HG03521 (cell line): ENCODE measurements around the gene APOH.
"Not testable (repeated sequence)": the region's sequence is repeated elsewhere in the genome, so short reads cannot be mapped to it uniquely, and the experiment has no call there.

Experiments used
- ATAC-seq: cut with Tn5 transposase; IDR thresholded peaks from one replicate; pipeline ENCODE4 v1.9.1; 2021; ENCODE audit warnings: mild to moderate bottlenecking, moderate library complexity; ENCODE audit not compliant: unreplicated experiment

Gene APOH, protein sequence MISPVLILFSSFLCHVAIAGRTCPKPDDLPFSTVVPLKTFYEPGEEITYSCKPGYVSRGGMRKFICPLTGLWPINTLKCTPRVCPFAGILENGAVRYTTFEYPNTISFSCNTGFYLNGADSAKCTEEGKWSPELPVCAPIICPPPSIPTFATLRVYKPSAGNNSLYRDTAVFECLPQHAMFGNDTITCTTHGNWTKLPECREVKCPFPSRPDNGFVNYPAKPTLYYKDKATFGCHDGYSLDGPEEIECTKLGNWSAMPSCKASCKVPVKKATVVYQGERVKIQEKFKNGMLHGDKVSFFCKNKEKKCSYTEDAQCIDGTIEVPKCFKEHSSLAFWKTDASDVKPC

DNA sequence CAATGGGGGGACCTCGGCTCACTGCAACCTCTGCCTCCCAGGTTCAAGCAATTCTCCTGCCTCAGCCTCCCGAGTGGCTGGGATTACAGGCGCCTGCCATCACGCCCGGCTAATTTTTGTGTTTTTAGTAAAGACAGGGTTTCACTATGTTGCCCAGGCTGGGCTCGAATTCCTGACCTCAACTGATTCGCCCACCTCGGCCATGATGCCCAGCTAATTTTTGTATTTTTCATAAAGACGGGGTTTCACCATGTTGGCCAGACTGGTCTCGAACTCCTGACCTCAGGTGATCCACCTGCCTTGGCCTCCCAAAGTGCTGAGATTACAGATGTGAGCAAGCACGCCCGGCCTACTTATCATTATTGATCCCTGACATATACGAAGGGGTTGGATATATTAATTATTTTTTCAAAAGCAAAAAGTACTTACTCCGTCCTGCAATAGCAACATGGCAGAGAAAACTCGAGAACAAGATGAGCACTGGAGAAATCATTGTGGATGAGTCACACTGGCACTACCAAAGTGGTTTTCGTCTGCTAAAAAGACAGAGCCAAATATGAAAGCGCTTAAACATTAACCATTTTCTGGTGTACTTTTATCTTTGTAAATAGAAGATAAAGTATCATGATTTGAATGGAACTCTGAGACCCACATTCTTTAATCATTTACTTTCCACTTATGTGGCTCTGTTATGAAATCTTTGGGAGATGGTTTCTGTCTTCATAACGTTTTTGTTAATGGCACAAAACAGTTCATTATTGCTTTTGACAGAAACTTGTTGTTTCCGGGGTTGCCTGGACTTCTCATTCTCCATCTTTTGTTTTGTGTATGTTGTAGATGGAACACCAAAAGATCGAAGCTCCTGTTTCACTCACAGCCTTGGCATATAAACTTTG, at the start of gene APOH:
Gene APOH (minus strand): TSS at position 529 of the 896 bp plus-strand sequence. CDS start 36 bp downstream, at position 493.
- ATAC-seq = no peak

DNA sequence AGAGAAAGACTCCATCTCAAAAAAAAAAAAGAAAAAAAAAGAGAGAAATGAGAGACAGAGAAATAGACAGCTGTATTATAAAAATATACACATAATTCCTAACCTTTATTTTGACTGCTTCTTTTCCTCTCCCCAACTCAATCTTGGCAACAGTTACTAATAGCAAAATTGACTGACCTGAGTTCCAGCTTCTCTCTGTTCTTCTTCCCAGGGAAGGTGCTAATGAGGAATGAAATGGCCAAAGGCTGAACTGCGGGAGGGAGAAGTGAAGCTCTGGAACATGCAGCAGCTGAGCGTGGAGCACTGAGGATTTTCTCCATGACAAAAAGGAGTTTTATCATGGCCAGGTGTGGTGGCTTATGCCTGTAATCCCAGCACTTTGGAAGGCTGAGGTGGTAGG, 48.0 kb upstream of the APOH start:
- no peak for ATAC-seq

DNA sequence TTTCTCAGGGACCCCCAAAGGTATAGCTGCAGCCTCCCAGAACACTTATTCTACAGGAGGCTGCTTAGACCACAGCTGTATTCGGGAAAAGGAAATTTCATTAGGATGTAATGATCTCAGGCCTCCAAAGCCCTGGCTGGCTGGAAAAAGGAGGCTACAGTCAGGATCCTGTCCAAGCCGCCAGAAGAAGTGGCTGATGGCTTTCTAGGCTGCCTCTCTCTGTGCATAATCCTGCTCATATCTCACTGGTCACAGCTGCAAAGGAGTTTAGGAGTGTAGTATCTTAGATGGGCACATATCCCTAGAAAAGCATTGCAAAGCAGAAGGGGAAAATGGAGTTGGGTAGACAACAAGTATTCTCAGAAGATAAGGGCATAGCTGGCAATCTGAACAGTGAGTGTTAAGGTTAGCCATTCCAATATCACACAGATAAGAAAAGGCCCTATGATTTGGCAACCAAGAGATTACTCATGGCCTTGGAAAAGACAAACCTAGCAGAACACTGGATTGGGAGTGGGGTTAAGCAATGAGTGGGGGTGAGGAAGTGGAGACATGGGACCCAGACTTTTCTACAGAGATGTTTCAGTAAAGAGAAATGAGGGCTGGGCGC, 47.2 kb upstream of the APOH start:
- ATAC-seq = no peak

DNA sequence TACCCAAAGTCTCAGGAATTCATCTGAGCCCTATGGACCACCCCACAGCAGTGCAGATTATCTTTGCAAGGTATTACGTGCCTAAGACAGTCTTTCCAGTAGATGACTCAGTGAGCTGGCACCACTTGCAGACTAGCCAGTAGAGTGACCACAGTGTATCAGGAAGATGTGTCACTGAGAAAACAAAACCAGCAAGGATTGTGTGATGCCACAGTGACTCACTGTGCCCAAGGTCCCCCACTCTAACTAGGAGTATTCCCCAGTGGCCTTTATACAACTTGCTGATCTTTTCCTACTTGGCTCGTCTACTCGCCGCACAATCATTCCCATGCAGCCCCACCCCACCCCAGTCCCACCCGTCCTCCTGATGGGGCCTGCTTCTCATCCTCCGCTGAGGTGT, 46.4 kb upstream of the APOH start:
- ATAC-seq = no peak

DNA sequence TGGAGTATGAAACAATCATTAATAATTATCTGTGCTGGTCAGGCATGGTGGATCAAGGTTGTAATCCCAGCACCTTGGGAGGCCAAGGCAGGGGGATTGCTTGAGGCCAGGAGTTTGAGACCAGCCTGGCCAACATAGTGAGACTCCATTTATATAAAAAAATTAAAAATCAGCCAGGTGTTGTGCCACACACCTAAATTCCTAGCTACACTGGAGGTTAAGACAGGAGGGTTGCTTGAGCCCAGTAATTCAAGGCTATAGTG, 44.3 kb upstream of the APOH start:
- ATAC-seq = no peak

DNA sequence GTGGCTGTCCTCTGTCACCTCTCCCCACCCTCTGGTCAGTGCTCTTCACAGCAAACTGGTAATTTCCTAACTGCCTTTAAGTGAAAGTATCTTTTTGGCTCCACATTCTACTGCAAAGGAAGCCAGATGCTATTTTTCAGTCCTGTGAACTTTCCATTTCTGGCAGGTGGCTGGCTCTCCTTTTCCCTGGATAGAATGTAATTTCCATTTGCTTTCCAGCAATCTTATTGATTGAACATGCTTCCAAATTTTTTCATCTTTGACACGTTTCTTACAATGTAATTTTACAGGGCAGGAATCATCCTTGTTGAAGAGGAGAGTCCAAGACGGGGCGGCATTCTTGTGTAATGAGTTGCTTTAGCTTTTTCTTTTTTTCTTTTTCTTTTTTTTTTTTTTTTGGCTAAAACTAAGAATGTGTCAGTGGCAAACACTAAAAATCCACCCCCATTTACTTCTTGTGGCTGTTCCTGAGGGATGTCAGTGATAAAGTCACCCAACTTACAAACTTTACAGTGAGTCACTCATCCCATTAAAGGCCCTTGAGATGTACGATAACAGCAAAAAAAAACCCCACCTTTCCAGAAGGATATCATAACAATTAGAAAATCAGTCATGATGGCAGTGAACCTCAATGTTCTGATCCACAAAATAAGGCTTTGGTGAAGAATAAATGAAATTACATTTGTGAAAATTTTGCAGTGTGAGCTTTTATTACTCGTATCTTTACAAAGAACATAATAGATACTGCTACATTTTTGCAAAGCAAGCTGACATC, 43.8 kb upstream of the APOH start:
- no peak for ATAC-seq

DNA sequence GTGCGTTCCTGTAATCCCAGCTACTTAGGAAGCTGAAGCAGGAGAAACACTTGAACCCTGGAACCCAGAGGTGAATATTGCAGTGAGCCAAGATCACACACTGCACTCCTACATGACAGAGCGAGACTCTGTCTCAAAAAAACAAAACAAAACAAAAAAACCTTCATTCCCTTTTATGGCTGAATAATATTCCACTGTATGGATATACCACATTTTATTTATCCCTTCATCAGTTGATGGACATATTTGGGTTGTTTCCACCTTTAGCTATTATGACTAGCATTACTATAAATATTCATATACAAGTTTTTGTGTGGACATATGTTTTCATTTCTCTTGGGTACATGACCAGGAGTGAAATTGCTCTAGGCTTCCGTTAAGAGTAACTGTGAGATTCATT, 42.3 kb upstream of the APOH start:
- no peak for ATAC-seq

DNA sequence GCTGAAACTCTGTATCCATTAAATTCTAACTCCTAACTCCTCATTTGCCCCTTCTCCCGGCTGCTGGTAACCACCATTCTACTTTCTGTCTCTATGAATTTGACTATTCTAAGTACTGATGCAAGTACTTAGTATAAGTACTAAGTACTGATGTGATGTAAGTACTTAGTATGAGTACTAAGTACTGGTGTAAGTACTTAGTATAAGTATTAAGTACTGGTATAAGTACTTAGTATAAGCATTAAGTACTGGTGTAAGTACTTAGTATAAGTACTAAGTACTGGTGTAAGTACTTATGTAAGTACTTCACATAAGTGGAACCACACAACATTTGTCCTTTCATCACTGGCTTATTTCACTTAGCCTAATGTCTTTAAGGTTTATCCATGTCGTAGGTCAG, 40.9 kb upstream of the APOH start:
- ATAC-seq = no peak

DNA sequence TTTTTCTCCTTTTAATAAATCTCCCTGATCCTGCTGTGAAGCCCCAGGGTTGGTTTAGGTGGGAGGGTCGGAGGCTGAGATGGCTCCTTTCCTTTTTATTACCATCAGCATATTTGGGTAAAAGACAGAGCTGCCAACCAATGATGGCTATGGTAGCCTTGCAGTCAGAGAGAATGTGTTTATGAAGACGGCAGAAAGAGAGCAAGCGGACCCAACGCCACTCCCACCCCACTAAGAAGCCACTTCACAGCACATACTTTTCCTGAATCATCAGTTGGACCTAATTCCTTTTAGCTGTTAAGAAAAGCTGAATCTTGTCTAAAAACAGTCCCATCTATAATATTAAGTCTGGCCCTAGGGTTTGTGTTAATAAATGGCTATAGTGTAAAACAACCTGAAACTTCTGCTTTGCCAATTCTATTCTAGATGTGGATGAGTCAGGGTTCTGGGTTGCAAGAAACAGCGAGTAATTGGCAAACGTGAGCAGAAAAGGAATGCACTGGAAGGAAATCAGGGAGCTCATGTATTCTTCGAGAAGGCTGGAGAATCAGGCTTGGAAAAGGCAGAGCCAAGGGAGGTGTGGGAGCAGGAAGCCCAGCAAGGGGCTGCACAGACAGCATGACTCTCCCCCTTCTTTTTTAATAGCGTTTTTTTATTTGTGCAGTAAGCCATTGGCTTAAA, 39.2 kb upstream of the APOH start:
- ATAC-seq = no peak

DNA sequence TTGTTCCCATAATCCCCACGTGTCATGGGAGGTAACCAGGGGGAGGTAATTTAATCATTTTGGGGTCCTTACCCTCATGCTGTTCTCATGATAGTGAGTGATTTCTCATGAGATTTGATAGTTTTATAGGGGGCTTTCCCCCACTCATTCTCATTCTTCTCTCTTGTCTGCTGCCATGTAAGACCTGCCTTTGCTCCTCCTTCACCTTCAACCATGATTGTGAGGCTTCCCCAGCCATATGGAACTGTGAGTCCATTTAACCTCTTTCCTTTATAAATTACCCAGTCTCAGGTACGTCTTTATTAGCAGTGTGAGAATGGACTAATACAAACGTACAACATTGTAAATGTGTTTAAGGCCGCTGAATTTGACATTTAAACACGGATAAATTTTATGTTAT, 35.5 kb upstream of the APOH start:
- no peak for ATAC-seq

DNA sequence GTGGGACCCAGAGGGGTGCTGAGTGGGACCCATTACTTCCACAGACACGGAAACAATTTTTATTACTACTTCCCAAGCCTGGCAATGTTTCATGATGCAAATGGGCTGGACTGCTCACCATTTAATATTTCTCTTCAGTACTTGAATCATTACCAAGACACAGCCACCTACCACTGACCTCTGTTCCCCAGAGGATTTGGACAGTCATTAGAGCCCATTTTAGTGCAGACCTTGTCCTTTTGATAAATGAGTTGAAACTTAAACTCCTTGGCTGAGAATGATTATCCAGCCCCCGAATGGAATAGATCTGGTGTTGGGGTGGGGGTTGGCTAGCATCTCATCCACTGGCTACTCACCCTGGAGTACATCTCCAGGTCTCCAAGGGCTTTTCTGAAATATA, 33.6 kb upstream of the APOH start:
- ATAC-seq = no peak

DNA sequence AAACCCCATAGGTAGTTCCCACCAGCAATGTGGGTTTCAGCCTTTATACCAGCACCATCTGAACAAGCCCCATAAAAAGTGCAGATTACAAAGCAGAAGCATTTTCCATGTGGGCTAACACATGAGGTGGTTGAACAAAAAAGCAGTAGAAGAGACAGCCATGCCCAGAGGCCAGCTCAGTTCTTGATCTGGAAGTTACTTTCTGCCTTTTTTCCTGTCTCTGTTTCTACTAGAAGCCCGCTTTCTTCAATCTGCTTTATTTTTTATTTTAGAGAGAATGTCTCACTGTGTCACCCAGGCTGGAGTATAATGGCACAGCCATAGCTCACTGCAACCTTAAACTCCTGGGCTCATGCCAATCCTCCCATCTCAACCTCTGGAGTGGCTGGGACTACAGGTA, 31.5 kb upstream of the APOH start:
- no peak for ATAC-seq

DNA sequence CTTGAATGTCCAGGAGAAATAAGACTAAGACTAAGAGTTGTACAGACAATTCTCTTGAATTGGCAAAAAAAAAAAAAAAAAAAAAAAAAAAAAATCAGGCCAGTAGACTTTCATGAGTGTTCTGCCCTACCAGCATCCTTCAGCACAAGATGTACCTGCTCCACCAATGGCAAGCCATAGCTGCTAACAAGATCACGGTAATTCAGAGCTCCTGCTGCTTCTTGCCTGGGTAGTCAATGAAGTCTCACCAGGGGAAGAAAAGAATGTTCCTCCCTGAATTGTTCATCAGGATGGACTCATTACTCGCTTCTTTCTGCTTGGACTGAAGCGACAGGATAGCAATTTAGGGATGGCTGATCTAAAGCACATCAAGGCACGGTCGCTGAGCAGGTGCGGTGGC, 31.1 kb upstream of the APOH start:
- ATAC-seq = no peak

DNA sequence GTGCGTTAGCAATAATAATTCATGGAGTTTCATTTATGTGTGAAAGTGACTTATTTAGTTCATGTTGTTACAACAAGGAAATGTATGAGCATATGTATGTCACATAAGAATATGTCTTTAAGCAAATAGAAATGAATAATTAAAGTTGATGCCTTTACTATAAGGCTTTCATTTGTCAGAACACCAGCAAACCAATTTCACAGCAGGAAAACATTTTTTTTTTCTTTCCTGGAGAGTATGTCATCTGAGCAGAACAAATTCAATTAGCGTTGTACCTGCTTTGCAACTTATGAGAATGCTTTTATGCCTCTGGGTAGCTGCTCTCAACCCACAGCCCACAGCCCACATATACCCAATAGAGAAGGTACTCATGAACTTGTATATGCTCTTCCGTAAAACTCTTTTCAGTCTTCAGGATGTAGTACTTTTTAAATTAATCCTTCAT, 26.3 kb upstream of the APOH start:
- ATAC-seq = no peak

DNA sequence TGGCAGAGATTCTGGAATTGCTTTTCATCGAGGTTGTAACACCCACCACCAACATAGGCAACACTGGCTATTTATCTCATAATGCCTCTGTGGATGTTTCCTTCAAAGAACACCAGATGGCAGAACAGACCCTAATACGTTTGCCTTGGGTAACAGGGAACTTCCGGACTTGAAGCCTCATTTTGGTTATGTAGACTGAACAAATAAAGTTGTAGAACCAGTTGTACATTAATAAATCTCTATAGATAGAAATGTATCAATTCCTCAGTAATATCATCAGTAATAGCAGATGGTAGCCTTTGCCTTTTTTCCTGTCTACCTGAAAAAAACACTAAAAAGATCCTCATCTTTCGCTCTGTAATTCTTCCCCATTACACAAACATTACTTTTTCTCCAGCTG, 25.9 kb upstream of the APOH start:
- ATAC-seq = no peak

DNA sequence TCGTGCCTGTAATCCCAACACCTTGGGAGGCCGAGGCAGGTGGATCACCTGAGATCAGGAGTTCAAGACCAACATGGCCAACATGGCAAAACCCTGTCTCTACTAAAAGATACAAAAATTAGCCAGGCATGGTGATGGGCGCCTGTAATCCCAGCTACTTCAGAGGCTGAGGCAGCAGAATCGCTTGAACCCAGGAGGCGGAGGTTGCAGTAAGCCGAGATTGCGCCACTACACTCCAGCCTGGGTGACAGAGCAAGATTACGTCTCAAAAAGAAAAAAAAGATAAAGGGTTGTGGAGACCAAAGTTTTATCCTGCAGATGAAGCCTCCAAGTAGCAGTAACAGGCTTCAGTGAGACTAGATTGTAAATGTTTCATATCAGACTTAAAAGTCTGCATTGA, 24.2 kb upstream of the APOH start:
- ATAC-seq = not testable (repeated sequence)

DNA sequence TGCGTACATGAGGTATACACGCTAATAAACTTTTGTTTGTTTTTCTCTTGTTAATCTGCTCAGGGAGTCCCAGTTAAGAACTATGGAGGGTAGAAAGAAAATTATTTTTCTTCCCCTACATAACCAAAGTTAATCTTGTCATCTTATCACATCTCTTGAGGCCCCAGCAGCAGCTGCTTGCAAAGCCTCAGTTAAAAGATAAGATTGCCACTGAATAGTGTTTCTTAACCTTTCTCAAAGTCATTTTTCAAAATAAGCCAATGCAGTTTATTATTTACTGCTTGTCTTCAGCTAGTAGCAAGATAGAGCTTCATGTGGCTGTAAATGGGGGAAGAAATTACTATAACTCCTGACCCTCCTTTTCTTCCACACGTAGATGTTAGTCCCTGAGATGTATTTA, 21.5 kb upstream of the APOH start:
- ATAC-seq = no peak

DNA sequence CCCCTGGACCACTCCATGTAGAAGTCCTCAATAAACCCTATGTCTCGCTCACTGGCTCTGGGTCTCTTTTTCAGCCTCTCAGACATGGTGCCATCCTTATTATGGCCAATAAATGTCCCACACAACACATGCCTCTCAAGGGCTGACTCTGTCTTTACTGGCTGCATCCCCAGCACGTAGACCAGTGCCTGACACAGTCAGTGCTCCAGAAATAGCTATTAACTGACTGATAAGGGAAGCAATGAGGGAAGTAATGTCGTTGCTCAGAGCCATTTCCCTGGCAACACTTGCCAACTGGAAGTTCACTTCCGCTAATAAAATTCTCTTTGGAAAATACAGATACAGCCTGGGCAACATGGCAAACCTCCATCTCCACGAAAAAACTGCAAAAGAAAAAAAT, 19.1 kb upstream of the APOH start:
- no peak for ATAC-seq

DNA sequence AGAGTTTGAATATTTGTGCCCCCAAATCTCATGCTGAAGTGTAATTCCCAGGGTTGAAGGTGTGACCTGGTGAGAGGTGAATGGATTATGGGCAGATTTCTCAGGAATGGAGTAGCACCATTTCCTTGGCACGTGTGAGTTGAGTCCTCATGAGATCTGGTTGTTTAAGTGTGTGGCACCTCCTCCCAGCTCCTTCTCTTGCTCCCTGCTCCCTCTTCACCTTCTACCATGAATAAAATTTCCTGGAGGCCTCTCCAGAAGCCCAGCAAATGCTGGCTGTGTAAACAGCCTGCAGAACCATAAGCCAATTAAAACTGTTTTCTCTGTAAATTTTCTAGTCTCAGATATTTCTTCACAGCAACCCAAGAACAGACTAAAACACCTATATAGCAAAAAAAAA, 12.6 kb upstream of the APOH start:
- ATAC-seq = no peak

DNA sequence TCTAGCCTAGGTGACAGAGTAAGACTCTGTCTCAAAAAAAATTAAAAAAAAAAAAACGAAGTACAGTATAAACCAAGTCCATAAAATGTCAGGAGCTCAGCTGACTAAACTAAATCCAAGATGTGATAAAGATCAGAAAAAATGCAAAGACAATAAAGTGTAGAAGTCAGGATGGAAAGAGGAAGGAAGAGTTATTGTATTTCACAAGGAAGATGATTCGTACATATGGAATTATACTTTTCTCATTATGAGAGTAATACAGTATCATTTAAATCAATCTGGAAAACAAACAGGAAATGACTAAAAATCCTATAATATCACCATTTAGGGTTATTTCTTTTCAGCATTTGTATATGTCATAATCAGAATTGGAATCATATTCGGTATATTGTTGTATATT, 11.4 kb upstream of the APOH start:
- no peak for ATAC-seq

DNA sequence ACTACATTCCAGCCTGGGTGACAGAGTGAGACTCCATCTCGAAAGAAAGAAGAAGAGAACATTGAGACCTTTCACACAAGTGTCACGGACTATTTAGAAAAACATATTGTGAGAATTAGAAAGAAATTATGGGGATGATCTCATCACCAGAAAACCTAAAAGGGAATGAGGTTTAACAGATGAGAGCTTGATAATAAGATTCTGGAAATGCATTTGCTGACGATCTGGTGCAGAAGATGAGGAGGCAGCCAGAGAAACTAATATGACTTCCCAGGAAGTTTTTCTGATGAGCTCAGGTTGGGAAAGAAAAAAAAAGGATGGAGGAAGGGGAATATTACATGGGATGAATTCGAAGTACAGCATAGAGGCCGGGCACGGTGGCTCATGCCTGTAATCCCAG, 10.8 kb upstream of the APOH start:
- ATAC-seq = no peak
